ENCODE measurements around the gene EIF4E1B.

The EIF4E1B gene

DNA sequence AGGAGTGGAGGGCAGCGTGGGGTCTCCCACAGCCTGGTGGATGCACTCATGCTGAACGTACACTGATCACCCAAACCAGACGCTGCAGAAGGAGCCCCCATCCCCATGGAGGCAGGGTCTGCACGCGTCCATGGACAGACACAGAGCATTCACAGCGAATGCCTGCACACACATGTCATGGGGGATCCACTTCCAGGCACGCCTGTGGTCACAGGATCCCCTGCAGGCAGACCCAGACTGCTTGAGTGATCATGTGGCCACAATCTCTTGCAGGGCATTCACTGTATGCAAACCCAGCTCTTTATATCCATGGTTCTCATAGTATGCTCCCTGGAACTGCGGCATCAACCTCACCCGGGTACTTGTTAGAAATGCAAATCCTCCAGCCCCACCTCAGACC lies 5.5 kb upstream of the EIF4E1B start:
- no peak overlapping the region for H3K27ac ChIP-seq

DNA sequence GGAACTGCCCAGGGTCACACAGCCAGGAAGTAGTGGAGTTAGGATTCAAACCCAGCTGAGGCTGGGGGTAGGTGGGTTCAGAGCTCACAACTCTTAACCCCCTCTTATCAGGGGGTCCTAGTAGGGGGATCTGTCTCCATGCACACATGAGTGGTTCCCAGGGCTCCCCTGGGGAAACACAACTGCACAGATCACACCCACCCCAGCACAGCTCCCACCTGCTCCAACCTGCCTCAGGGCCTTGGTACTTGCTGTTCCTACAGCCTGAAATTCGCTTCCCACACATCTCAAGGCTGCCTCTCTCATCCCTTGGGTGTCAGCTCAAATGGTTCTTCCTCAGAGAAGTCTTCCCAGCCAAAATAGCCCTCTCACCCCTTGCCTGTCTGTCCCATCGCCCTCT lies 5.0 kb upstream of the EIF4E1B start:
- H3K4me3 ChIP-seq: no peak overlapping the region
- no peak overlapping the region for H3K27ac ChIP-seq

More for the DNA sequence above, 5.5 kb upstream of the EIF4E1B start:
- H3K4me3 ChIP-seq: no peak overlapping the region

GRCh38 chr5:176625966-176626875 lies 4.3 kb upstream of the EIF4E1B start:
- no peak overlapping the region for H3K27ac ChIP-seq
- no peak overlapping the region for H3K4me3 ChIP-seq

GRCh38 chr5:176626876-176627236 lies 3.6 kb upstream of the EIF4E1B start:
- Histone ChIP-seq H3K4me3 (no peak overlapping the region), H3K27ac (no peak overlapping the region)

- H3K4me3 ChIP-seq: no peak overlapping the region
These were observed 2.9 kb upstream of the EIF4E1B start for GRCh38 chr5:176627582-176627981.

GRCh38 chr5:176628406-176629228 lies 1.9 kb upstream of the EIF4E1B start:
- no peak overlapping the region for H3K27ac ChIP-seq
- H3K4me3 ChIP-seq: no peak overlapping the region

More at GRCh38 chr5:176627582-176627981, 2.9 kb upstream of the EIF4E1B start:
- no peak overlapping the region for H3K27ac ChIP-seq

DNA sequence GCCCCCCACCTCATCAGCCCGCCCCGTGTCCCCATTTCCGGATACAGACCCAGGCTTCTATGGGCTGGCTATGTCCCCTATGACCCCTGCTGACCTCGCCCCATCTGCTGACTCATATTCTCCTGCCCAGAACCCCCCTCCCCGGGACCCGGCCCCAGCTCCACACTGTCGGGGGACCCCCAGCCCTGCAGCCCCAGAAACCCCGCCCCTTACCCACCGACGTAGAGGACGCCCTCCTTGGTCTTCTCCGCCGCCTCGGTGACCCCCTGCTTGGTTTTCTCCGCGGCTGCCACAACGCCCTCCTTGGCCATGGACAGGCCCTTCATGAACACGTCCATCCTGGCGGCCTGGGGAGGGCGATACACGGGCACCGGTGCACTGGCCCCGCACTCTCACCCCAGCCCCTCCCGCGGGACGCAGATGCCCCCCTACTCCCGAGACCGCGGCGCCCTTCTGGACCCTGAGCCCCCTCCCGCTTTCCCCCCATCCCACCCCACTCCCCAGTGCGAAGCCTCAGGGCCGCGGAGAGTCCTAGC lies 1.1 kb upstream of the EIF4E1B start:
- H3K4me3 ChIP-seq: no peak overlapping the region
- H3K27ac ChIP-seq: no peak overlapping the region

DNA sequence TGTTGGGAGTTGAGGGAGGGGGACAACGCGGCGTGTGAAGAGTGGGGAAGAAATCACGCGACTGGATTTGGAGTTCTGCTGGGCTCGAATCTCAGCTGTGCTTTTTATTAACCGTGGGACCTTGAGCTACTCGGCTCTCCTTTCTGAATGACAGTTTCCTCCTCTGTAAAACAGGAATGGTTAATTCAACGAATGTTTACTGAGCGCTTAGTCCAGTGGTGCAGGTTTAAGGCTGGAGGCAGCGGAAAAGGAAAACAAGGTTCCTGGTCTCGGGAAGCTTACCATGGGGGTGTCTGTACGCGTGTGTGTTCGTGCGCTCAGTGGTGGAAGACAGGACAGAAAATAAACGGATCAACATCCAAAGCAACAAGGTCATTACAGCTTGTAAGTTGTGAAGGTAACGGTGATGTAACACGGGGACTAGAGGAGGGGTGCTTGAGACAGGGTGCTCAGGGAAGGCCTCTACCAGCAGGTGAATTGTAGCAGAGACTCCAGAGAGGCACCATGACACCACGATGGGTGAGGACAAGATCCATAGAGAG lies 277 bp downstream of the EIF4E1B start:
- H3K27ac ChIP-seq: no peak overlapping the region

GRCh38 chr5:176631383-176632200 lies 1.1 kb downstream of the EIF4E1B start:
- Histone ChIP-seq H3K27ac (no peak overlapping the region), H3K4me3 (no peak overlapping the region)

More for the DNA sequence above, 277 bp downstream of the EIF4E1B start:
- peak overlapping the region in 5 of 7 experiments; percentile 5 to 27 (median 20) for H3K4me3 ChIP-seq

GRCh38 chr5:176632745-176633144 lies 2.3 kb downstream of the EIF4E1B start:
- Histone ChIP-seq H3K27ac (no peak overlapping the region), H3K4me3 (no peak overlapping the region)

- H3K4me3 ChIP-seq: no peak overlapping the region
- H3K27ac ChIP-seq: no peak overlapping the region
These were observed 3.1 kb downstream of the EIF4E1B start for GRCh38 chr5:176633598-176633997.

DNA sequence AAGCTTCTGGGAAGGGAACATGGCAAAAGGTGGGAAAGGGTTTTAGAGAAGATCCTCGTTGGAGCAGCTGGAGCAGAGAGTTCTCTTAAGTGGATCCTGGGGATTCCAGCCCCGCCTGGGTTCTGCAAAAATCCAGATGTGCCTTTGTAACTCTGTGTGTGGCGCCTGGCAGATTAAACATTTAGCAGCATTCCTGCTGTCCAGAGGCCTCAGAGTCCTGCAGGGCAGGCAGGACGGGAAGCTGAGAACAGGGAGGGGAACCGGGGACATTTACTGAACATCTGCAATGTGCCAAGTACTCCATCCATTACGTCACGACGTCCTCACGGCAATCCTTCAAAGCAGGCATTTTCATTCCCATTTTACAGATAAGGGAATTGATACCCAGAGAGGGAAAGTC lies 6.0 kb downstream of the EIF4E1B start:
- H3K27ac ChIP-seq: no peak overlapping the region
- no peak overlapping the region for H3K4me3 ChIP-seq

GRCh38 chr5:176637556-176637955 lies 7.1 kb downstream of the EIF4E1B start:
- no peak overlapping the region for H3K4me3 ChIP-seq

DNA sequence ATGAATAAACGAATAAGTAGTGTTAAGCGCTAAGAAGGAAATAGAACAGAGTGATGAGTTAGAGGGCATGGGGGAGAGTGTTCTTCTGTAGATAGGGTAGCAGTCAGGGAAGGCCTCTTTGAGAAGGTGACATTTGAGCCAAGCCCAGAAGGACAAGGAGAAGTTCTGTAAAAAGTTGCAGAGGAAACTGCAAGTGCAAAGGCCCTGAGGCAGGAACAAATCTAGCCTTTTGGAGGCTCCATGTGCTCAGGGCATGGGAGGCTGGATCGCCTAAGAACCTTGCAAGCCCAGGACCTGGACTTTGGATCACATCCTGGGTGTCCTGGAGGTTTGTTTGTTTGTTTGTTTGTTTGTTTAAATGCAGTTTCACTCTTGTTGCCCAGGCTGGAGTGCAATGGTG lies 8.0 kb downstream of the EIF4E1B start:
- H3K27ac ChIP-seq: no peak overlapping the region

More at GRCh38 chr5:176637556-176637955, 7.1 kb downstream of the EIF4E1B start:
- H3K27ac ChIP-seq: no peak overlapping the region

DNA sequence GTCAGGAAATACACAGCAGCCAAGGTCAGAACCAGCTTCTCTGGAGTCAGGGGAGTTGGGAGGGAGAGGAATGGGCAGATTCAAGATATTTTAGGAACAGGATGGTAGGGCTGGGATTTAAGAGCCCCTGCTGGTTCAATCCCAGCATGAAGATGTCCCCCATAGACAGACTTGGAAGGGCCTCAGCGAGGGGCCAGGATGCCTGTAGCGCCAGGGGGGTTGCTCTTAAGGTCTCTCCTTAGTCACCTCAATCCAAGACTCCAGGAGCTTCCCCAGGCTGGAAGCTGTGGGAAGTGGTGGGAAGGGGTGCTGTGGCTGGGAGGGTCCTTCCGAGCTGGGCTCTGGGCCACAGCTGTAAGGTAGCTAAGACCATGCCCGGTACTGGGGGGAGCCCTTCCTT lies 8.7 kb downstream of the EIF4E1B start:
- Histone ChIP-seq H3K4me3 (no peak overlapping the region), H3K27ac (no peak overlapping the region)

More for the DNA sequence above, 8.0 kb downstream of the EIF4E1B start:
- H3K4me3 ChIP-seq: no peak overlapping the region

DNA sequence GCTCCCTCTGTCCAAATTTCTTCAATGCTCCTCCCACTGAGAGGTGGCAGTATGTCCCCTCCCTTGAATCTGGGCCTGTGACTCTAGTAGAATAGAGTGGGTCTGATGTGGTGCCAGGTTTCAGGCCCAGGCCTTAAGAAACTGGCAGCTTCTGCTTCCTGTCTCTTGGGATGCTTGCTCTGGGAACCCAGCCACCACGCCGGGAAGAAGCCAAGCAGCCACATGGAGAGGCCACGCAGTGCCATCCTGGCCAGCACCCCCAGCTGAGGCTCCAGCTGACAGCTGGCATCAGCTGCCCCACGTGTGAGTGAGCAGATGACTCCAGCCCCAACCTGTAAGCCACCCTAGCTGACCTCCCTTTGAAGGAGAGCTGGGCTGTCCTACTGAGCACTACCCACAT lies 9.5 kb downstream of the EIF4E1B start:
- no peak overlapping the region for H3K27ac ChIP-seq
- H3K4me3 ChIP-seq: no peak overlapping the region

GRCh38 chr5:176640616-176641015 lies 10.1 kb downstream of the EIF4E1B start:
- Histone ChIP-seq H3K27ac (no peak overlapping the region), H3K4me3 (no peak overlapping the region)

DNA sequence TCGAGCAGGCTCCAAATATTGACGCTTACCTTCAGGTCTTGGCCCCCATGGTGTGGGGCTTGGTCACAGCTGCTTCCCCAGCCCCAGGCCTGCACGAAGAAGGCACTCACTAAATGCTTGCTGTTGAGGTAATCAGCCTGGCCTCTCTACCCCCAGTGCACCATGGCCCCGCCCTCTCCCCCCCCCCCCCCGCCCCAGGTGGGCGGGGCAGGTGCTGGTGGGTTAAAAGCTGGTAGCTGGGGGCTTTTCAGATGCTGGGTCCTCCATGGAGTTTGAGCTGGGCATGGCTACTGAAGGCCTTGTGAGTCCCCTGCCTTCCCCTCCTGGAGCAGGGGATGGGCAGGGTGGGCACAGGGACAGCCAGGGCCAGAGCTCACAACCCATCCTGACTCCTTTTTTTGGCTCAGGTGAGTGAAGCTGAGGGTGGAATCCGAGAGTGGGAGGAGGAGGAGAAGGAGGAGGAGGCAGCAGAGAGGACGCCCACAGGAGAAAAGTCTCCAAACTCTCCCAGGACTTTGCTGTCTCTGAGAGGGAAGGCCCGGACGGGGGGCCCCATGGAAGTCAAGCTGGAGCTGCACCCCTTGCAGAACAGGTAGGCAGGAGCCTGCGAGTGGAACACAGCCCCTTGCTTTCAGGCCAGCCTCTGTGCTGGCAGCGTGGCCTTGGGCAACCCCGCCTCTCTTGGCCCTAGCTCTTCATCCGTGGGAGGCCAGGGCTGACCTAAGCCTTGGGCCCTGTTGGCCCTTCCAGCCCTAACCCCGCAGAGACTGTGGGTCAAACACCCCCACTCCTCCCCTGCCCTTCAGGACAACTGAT lies 12.4 kb downstream of the EIF4E1B start:
- Histone ChIP-seq H3K4me3 (no peak overlapping the region), H3K27ac (no peak overlapping the region)
